ENCODE data around the gene BCCIP. TPM values are rescaled to one million over a fixed set of nuclear protein-coding genes. Genes with fewer than 3 reads are reported as not detected.

The BCCIP gene
- total RNA-seq (10 to 100 TPM; 30.5 to 36.1 TPM), polyA plus RNA-seq (10 to 100 TPM; 40.7 to 55.0 TPM)
- long read RNA-seq, donor 1, transcript BCCIP-202 (7 exons, 2,337 nt), result minor isoform, 17 of 85 reads
- long read RNA-seq, donor 1, transcript BCCIP-203 (8 exons, 1,433 nt), result minor isoform, 20 of 85 reads
- long read RNA-seq, donor 1, transcript BCCIP-201 (7 exons, 1,236 nt), result major isoform, 36 of 85 reads
- long read RNA-seq, donor 1, partial matches to known transcripts, result 9 of 85 reads
- long read RNA-seq, donor 1, other reads (novel, unspliced or antisense), result 3 of 85 reads
- long read RNA-seq, donor 2, transcript BCCIP-201 (7 exons, 1,236 nt), result minor isoform, 6 of 27 reads
- long read RNA-seq, donor 2, transcript BCCIP-202 (7 exons, 2,337 nt), result major isoform, 8 of 27 reads
- long read RNA-seq, donor 2, partial matches to known transcripts, result 5 of 27 reads
- long read RNA-seq, donor 2, other reads (novel, unspliced or antisense), result 4 of 27 reads

GRCh38 chr10:125822878-125823662 lies at the start of gene BCCIP, which contains the start of gene UROS:
TSS of gene BCCIP (plus strand) at chr10:125823546. CDS start at chr10:125823558, 12 bp downstream.
TSS of gene UROS (minus strand) at chr10:125823258. CDS start at chr10:125816499, 6,759 bp downstream.
- Histone ChIP-seq H3K4me3 (ENCODE audit: low read length in 2 of 2) (peak within 1 kb of the TSS; percentile 63 to 91), H3K4me1 (ENCODE audit: control insufficient read depth in 1 of 2, insufficient read depth in 2 of 2, low read length in 2 of 2) (peaks cover 3 to 16% of the 10 kb centered on the region in 2 donors), H3K27me3 (ENCODE audit: control insufficient read depth in 1 of 2, insufficient read depth in 2 of 2, low read length in 1 of 2) (no peaks in the 10 kb centered on the region), H3K9me3 (ENCODE audit: control insufficient read depth, low read length) (no peaks in the 10 kb centered on the region), H3K36me3 (ENCODE audit: control insufficient read depth in 1 of 2, insufficient read depth in 2 of 2, low read length in 1 of 2) (peaks cover 0 to 3% of the 10 kb centered on the region in 2 donors), H3K27ac (ENCODE audit: low read depth in 1 of 2, low read length in 2 of 2) (peak within 1 kb of the TSS in 1 of 2 donors; percentile 30)
- ATAC-seq (ENCODE audit: low FRiP score) (peak; percentile 97), DNase-seq (peak; percentile 95 to 96)
- intact Hi-C loops (cut with DNase I), result loop anchor here (5.0 to 10.0 kb wide), 3 partner anchors 74 to 101 kb away; partner anchors contain the start of gene FANK1 (in 1 of the 2)
- WGBS, 2 donors, result 0% methylated on average over 74 of the region's 74 CpGs

DNA sequence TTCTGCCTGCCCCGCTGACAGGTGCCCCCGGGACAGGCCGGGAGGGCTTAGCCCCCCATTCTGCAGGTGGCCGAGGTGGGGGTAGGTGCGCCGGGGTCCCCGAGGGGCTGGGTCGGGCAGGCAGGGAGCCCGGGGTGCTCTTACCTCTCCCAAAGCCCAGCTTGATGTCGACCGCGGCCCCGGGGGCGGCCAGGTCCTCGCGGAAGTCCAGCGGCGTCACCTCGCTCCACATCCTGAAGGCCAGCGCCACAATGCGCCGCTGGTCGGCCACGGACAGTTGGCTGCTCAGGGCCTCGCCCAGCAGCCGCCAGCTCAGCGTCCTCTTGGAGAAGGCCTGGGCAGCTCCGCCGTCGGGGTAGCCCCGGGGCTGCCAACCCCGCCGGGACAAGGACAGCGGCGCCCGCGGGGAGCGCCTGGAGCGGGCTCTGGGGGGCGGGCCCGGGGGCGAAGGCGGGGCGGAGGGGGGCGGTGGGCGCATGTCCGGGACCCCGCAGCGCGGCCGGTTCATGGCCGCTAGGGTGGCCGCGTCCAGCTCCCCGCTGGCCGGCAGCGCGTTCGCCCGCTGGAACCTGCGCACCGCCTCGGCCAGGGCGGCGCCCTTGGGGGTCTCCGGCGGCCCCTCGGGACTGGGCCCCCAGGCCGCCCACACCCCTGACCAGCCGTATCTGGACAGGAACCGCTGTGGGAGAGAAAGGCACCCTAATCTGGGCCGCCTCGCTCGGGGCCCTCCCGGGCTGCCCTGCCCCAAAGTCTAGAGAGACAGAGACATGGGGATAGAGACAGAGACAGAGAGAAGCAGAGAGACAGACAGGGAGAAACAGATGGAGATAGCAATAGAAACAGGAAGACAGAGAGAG lies 49.4 kb upstream of the BCCIP start:
- H3K36me3 ChIP-seq (ENCODE audit: control insufficient read depth in 1 of 2, insufficient read depth in 2 of 2, low read length in 1 of 2), result no peaks in the 10 kb centered on the region
- peak in 1 of 2 donors; percentile 74 for DNase-seq
- no peak overlapping the region for H3K27ac ChIP-seq (ENCODE audit: low read depth in 1 of 2, low read length in 2 of 2)
- 73 to 79% methylated on average over 66 to 75 of the region's 75 CpGs for WGBS, 2 donors
- H3K27me3 ChIP-seq (ENCODE audit: control insufficient read depth in 1 of 2, insufficient read depth in 2 of 2, low read length in 1 of 2), result no peaks in the 10 kb centered on the region
- H3K4me3 ChIP-seq (ENCODE audit: low read length in 2 of 2), result no peak overlapping the region
- no peak for ATAC-seq (ENCODE audit: low FRiP score)
- H3K9me3 ChIP-seq (ENCODE audit: control insufficient read depth, low read length), result no peaks in the 10 kb centered on the region
- intact Hi-C loops (cut with DNase I), result no loop called here
- no peaks in the 10 kb centered on the region for H3K4me1 ChIP-seq (ENCODE audit: control insufficient read depth in 1 of 2, insufficient read depth in 2 of 2, low read length in 2 of 2)

GRCh38 chr10:125774581-125775191 lies 48.7 kb upstream of the BCCIP start:
- H3K27me3 ChIP-seq (ENCODE audit: control insufficient read depth in 1 of 2, insufficient read depth in 2 of 2, low read length in 1 of 2), result no peaks in the 10 kb centered on the region
- DNase-seq (no peak), ATAC-seq (ENCODE audit: low FRiP score) (no peak)
- H3K36me3 ChIP-seq (ENCODE audit: control insufficient read depth in 1 of 2, insufficient read depth in 2 of 2, low read length in 1 of 2), result no peaks in the 10 kb centered on the region
- H3K4me3 ChIP-seq (ENCODE audit: low read length in 2 of 2), result no peak overlapping the region
- no peaks in the 10 kb centered on the region for H3K4me1 ChIP-seq (ENCODE audit: control insufficient read depth in 1 of 2, insufficient read depth in 2 of 2, low read length in 2 of 2)
- 90 to 93% methylated on average over 29 to 32 of the region's 32 CpGs for WGBS, 2 donors
- intact Hi-C loops (cut with DNase I), result no loop called here
- no peaks in the 10 kb centered on the region for H3K9me3 ChIP-seq (ENCODE audit: control insufficient read depth, low read length)
- H3K27ac ChIP-seq (ENCODE audit: low read depth in 1 of 2, low read length in 2 of 2), result no peak overlapping the region

GRCh38 chr10:125775491-125776106 lies 47.7 kb upstream of the BCCIP start, which contains the start of gene MMP21:
TSS of gene MMP21 (minus strand) at chr10:125775821. CDS start at chr10:125775821, 0 bp downstream.
- ATAC-seq (ENCODE audit: low FRiP score) (no peak), DNase-seq (peak in 1 of 2 donors; percentile 14)
- H3K36me3 ChIP-seq (ENCODE audit: control insufficient read depth in 1 of 2, insufficient read depth in 2 of 2, low read length in 1 of 2), result no peaks in the 10 kb centered on the region
- H3K4me3 ChIP-seq (ENCODE audit: low read length in 2 of 2), result no peak within 1 kb of the TSS
- WGBS, 2 donors, result 89 to 91% methylated on average over 26 of the region's 26 CpGs
- no peak within 1 kb of the TSS for H3K27ac ChIP-seq (ENCODE audit: low read depth in 1 of 2, low read length in 2 of 2)
- H3K9me3 ChIP-seq (ENCODE audit: control insufficient read depth, low read length), result no peaks in the 10 kb centered on the region
- no peaks in the 10 kb centered on the region for H3K4me1 ChIP-seq (ENCODE audit: control insufficient read depth in 1 of 2, insufficient read depth in 2 of 2, low read length in 2 of 2)
- H3K27me3 ChIP-seq (ENCODE audit: control insufficient read depth in 1 of 2, insufficient read depth in 2 of 2, low read length in 1 of 2), result no peaks in the 10 kb centered on the region
- intact Hi-C loops (cut with DNase I), result no loop called here

DNA sequence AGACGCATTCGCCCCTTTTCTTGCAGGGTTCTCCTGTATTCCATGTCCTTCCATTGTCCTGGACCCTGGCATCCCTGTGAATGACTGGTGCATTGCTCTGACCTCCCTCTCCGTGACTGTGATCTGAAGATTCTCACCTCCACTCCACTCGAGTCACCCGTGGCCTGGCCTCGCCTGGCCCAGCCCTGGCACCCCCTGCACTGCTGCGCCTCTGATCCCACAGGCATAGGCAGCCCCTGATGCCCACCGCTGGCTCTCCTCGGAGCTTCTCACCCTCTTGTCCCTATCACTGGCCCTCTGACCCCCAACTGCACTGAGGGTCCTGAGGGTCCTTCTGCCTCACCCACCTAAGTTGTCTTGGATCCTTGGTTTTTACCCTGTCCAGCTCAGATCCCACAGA lies 45.5 kb upstream of the BCCIP start:
- 89 to 91% methylated on average over 9 of the region's 9 CpGs for WGBS, 2 donors
- ATAC-seq (ENCODE audit: low FRiP score) (no peak), DNase-seq (peak in 1 of 2 donors; percentile 50)
- Histone ChIP-seq H3K9me3 (ENCODE audit: control insufficient read depth, low read length) (no peaks in the 10 kb centered on the region), H3K36me3 (ENCODE audit: control insufficient read depth in 1 of 2, insufficient read depth in 2 of 2, low read length in 1 of 2) (no peaks in the 10 kb centered on the region), H3K27ac (ENCODE audit: low read depth in 1 of 2, low read length in 2 of 2) (no peak overlapping the region), H3K27me3 (ENCODE audit: control insufficient read depth in 1 of 2, insufficient read depth in 2 of 2, low read length in 1 of 2) (no peaks in the 10 kb centered on the region), H3K4me3 (ENCODE audit: low read length in 2 of 2) (no peak overlapping the region), H3K4me1 (ENCODE audit: control insufficient read depth in 1 of 2, insufficient read depth in 2 of 2, low read length in 2 of 2) (no peaks in the 10 kb centered on the region)
- intact Hi-C loops (cut with DNase I), result no loop called here

- intact Hi-C loops (cut with DNase I), result no loop called here
- Histone ChIP-seq H3K9me3 (ENCODE audit: control insufficient read depth, low read length) (no peaks in the 10 kb centered on the region), H3K36me3 (ENCODE audit: control insufficient read depth in 1 of 2, insufficient read depth in 2 of 2, low read length in 1 of 2) (no peaks in the 10 kb centered on the region), H3K4me3 (ENCODE audit: low read length in 2 of 2) (no peak overlapping the region), H3K4me1 (ENCODE audit: control insufficient read depth in 1 of 2, insufficient read depth in 2 of 2, low read length in 2 of 2) (no peaks in the 10 kb centered on the region), H3K27ac (ENCODE audit: low read depth in 1 of 2, low read length in 2 of 2) (no peak overlapping the region), H3K27me3 (ENCODE audit: control insufficient read depth in 1 of 2, insufficient read depth in 2 of 2, low read length in 1 of 2) (no peaks in the 10 kb centered on the region)
- DNase-seq (no peak), ATAC-seq (ENCODE audit: low FRiP score) (no peak)
- 52 to 77% methylated on average over 5 of the region's 5 CpGs for WGBS, 2 donors
Measured at GRCh38 chr10:125778556-125778955, 44.8 kb upstream of the BCCIP start.

GRCh38 chr10:125779403-125780327 lies 43.7 kb upstream of the BCCIP start:
- Histone ChIP-seq H3K9me3 (ENCODE audit: control insufficient read depth, low read length) (no peaks in the 10 kb centered on the region), H3K27me3 (ENCODE audit: control insufficient read depth in 1 of 2, insufficient read depth in 2 of 2, low read length in 1 of 2) (no peaks in the 10 kb centered on the region), H3K36me3 (ENCODE audit: control insufficient read depth in 1 of 2, insufficient read depth in 2 of 2, low read length in 1 of 2) (no peaks in the 10 kb centered on the region), H3K27ac (ENCODE audit: low read depth in 1 of 2, low read length in 2 of 2) (no peak overlapping the region), H3K4me3 (ENCODE audit: low read length in 2 of 2) (no peak overlapping the region), H3K4me1 (ENCODE audit: control insufficient read depth in 1 of 2, insufficient read depth in 2 of 2, low read length in 2 of 2) (no peaks in the 10 kb centered on the region)
- intact Hi-C loops (cut with DNase I), result no loop called here
- DNase-seq, result peak in 1 of 2 donors; percentile 59
- WGBS, 2 donors, result 75 to 81% methylated on average over 10 of the region's 10 CpGs
- no peak for ATAC-seq (ENCODE audit: low FRiP score)

Measured in aorta (tissue), 5 donors.